ENCODE data around the gene TRIM72.

The TRIM72 gene

GRCh38 chr16:31251435-31251834, 37.5 kb downstream of the TRIM72 start:
- in situ Hi-C loops (cut with HindIII; ENCODE audit: low pct_ligation_motif_present, low sequenced_read_pairs) = no loop called here
- Histone ChIP-seq H3K27me3 (replicated peaks) (no peaks in the 10 kb centered on the region), H3K4me3 (ENCODE audit: low read depth, low read length) (no peak overlapping the region), H3K36me3 (replicated peaks) (no peaks in the 10 kb centered on the region), H3K27ac (no peak overlapping the region)
- no peak for TF ChIP-seq CTCF (IDR thresholded peaks at IDR 0.05; ENCODE audit: low read depth, low read length, missing control alignments)
- DNase-seq = no peak

- no peak for DNase-seq
Observed at GRCh38 chr16:31253642-31254045, 39.7 kb downstream of the TRIM72 start.

DNA sequence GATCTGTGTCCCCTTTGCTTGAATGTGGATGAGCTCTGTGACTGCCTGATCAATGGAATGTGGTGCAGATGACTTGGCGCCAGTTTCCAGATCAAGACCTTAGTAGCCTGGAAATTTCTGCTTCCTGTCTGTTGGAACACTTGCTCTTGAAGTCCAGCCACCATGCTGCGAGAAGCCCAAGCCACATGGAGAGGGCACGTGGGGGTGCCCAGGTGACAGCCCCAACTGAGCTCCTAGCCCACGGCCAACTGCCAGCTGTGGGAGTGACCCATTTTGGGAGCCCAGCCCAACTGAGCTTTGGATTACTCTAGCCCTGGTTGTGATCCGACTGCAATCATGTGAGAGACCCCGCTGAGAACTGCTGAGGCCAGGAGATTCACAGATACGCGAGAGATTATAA, 42.5 kb downstream of the TRIM72 start:
- in situ Hi-C loops (cut with HindIII; ENCODE audit: low pct_ligation_motif_present, low sequenced_read_pairs) = no loop called here

More at GRCh38 chr16:31253642-31254045, 39.7 kb downstream of the TRIM72 start:
- Histone ChIP-seq H3K27me3 (replicated peaks) (no peaks in the 10 kb centered on the region), H3K36me3 (replicated peaks) (no peaks in the 10 kb centered on the region), H3K4me3 (ENCODE audit: low read depth, low read length) (no peak overlapping the region), H3K27ac (no peak overlapping the region)
- no peak for TF ChIP-seq CTCF (IDR thresholded peaks at IDR 0.05; ENCODE audit: low read depth, low read length, missing control alignments)
- in situ Hi-C loops (cut with HindIII; ENCODE audit: low pct_ligation_motif_present, low sequenced_read_pairs) = no loop called here

DNA sequence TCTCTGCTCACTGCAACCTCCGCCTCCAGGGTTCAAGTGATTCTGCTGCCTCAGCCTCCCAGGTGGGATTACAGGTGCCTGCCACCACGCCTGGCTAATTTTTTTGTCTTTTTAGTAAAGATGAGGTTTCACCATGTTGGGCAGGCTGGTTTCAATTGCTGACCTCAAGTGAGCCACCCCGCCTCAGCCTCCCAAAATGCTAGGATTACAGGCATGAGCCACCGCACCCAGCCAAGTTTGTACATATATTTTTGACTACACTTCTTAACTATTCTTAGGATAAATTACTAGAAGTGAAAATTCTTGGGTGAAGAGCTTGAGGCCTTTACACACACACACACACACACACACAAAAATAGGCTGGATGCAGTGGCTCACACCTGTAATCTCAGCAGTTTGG, 44.4 kb downstream of the TRIM72 start:
- no peak for DNase-seq
- H3K27me3 ChIP-seq (replicated peaks) = no peaks in the 10 kb centered on the region
- H3K27ac ChIP-seq = no peak overlapping the region
- H3K36me3 ChIP-seq (replicated peaks) = no peaks in the 10 kb centered on the region
- TF ChIP-seq CTCF (IDR thresholded peaks at IDR 0.05; ENCODE audit: low read depth, low read length, missing control alignments) = no peak
- H3K4me3 ChIP-seq (ENCODE audit: low read depth, low read length) = no peak overlapping the region
- in situ Hi-C loops (cut with HindIII; ENCODE audit: low pct_ligation_motif_present, low sequenced_read_pairs) = no loop called here

More for the DNA sequence above, 42.5 kb downstream of the TRIM72 start:
- Histone ChIP-seq H3K4me3 (ENCODE audit: low read depth, low read length) (no peak overlapping the region), H3K27ac (no peak overlapping the region), H3K36me3 (replicated peaks) (no peaks in the 10 kb centered on the region), H3K27me3 (replicated peaks) (no peaks in the 10 kb centered on the region)
- DNase-seq = no peak
- TF ChIP-seq CTCF (IDR thresholded peaks at IDR 0.05; ENCODE audit: low read depth, low read length, missing control alignments) = no peak

DNA sequence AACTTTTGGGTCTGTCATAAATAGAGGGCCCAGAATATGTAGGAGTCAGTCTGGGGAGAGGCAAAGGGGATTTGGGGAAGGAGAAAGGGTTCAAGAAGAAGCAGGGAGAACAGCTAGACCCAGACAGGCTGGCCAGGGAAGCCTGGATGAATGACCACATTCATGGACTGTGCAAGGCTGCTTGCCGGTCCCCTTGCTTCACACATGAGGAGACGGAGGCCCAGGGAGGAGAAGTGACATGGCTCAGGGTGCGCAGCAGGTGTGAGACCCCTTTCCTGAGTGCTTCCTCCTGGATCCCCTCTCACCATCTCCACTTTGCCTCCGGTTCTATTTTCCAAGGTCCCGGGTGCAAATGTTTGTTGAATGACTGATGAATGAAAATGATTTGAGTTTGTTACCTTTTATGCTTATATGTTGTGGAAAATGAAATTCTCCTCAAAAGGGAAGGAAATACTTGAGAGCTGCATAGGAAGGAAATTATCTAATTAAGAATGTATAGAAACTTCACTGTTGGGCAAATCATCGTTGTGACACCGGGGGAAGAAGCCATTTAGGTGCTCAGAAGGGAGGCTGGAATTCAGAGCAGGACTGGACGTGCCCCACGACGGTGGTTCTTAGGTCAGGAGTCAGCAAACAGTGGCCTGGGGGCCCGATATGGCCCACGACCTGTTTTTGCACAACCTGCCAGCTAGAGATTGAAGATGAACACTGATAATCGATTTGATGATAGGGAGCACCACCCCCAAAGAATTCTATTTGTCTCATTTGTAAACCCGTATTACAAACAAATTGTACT, 46.4 kb downstream of the TRIM72 start:
- in situ Hi-C loops (cut with HindIII; ENCODE audit: low pct_ligation_motif_present, low sequenced_read_pairs) = no loop called here
- TF ChIP-seq CTCF (IDR thresholded peaks at IDR 0.05; ENCODE audit: low read depth, low read length, missing control alignments) = no peak
- no peak for DNase-seq
- H3K36me3 ChIP-seq (replicated peaks) = no peaks in the 10 kb centered on the region
- H3K4me3 ChIP-seq (ENCODE audit: low read depth, low read length) = no peak overlapping the region
- H3K27ac ChIP-seq = no peak overlapping the region
- H3K27me3 ChIP-seq (replicated peaks) = no peaks in the 10 kb centered on the region

DNA sequence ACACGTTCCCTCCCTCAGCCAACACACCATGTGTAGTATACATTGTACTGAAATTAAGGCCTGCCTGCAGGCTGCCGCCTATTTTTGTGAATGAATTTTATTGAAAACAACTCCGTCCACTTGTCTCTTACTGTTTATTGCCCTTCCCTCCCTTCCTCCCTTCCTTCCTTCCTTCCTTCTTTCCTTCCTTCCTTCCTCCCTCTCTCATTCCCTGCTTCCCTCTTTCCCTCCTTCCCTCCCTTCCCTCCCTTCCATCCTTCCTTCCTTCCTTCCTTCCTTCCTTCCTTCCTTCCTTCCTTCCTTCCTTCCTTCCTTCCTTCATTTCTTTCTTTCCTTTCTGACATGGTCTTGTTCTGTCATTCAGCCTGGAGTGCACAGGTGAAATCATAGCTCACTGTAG, 48.2 kb downstream of the TRIM72 start:
- DNase-seq = no peak
- in situ Hi-C loops (cut with HindIII; ENCODE audit: low pct_ligation_motif_present, low sequenced_read_pairs) = no loop called here
- Histone ChIP-seq H3K27me3 (replicated peaks) (no peaks in the 10 kb centered on the region), H3K36me3 (replicated peaks) (no peaks in the 10 kb centered on the region), H3K27ac (no peak overlapping the region), H3K4me3 (ENCODE audit: low read depth, low read length) (no peak overlapping the region)
- no peak for TF ChIP-seq CTCF (IDR thresholded peaks at IDR 0.05; ENCODE audit: low read depth, low read length, missing control alignments)

Measured in brain microvascular endothelial cell (primary cell).